Esophagus muscularis mucosa (tissue), 3 donors: Measurements from ENCODE around the gene NCOA3.

Experiments used
- POLR2A ChIP-seq: fragments of 450-650 bp; IDR thresholded peaks from one replicate; pipeline ENCODE4 v1.6.1; 2017; ENCODE audit warnings: antibody characterized with exemption, moderate library complexity, mild to moderate bottlenecking, low read depth
- POLR2AphosphoS5 ChIP-seq, 2 donors: sonication (generic); formaldehyde crosslinking; IDR thresholded peaks; one replicate each; pipeline ENCODE4 v1.6.1; 2017; ENCODE audit warnings: antibody characterized with exemption in 2 of 2
- TF ChIP-seq, protein P1 (sequence below), 3 experiments: fragments of 200-600 bp in 2 of 3; fragments of 450-650 bp in 1 of 3; sonication (generic) in 2 of 3; IDR thresholded peaks; one replicate each; pipeline ENCODE4 v1.5.1; 2017 to 2019; ENCODE audit warnings: antibody characterized with exemption in 3 of 3, mild to moderate bottlenecking in 2 of 3, moderate library complexity in 1 of 3

DNA sequence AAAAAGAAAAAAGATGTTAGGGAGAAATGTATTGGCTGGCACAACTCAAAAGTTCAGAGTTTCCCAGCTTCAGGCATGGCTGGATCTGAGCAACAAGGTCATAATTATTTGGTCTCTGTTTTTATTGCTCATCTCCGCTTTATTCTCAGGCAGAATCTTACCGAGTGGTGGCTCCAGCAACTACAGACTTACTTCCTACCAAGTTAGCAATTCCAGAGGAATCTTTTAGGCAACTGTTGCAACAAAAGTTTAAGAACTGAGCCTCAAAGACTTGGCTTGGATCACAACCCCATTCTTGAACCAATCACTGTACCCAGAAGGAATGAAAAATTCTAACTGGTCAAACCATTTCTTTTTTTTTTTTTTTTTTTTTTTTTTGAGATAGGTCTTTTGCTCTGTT, 35.5 kb upstream of the NCOA3 start:
- TF ChIP-seq POLR2A: no peak
- TF ChIP-seq, protein P1, sequence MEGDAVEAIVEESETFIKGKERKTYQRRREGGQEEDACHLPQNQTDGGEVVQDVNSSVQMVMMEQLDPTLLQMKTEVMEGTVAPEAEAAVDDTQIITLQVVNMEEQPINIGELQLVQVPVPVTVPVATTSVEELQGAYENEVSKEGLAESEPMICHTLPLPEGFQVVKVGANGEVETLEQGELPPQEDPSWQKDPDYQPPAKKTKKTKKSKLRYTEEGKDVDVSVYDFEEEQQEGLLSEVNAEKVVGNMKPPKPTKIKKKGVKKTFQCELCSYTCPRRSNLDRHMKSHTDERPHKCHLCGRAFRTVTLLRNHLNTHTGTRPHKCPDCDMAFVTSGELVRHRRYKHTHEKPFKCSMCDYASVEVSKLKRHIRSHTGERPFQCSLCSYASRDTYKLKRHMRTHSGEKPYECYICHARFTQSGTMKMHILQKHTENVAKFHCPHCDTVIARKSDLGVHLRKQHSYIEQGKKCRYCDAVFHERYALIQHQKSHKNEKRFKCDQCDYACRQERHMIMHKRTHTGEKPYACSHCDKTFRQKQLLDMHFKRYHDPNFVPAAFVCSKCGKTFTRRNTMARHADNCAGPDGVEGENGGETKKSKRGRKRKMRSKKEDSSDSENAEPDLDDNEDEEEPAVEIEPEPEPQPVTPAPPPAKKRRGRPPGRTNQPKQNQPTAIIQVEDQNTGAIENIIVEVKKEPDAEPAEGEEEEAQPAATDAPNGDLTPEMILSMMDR (IDR thresholded peaks at IDR 0.05): no peak
- TF ChIP-seq POLR2AphosphoS5 (IDR thresholded peaks at IDR 0.05): no peak
